LNCaP clone FGC (cell line): ENCODE results near the gene ATP23.

ENCODE experiments used
- DNase-seq: peaks from one replicate; pipeline ENCODE4 v3.0.0-alpha.2; 2011; ENCODE audit warnings: low read depth
- H3K4me3 ChIP-seq: 2 replicates; pipeline ENCODE4 v1.5.1; 2011; ENCODE audit warnings: mild to moderate bottlenecking, low read depth, low read length, control low read depth
- CTCF ChIP-seq: IDR thresholded peaks from 2 replicates; pipeline ENCODE4 v1.5.1; 2012; ENCODE audit warnings: mild to moderate bottlenecking; ENCODE audit not compliant: control insufficient read depth, insufficient read depth; ENCODE audit errors: extremely low read depth

The ATP23 gene

GRCh38 chr12:57935839-57936512 is 5.4 kb upstream of the ATP23 start:
- peak overlapping the region; percentile 75 for H3K4me3 ChIP-seq
- peak; percentile 88 for DNase-seq
- TF ChIP-seq CTCF = no peak

- H3K4me3 ChIP-seq = peak overlapping the region; percentile 75
Observed at GRCh38 chr12:57936513-57936883, 4.9 kb upstream of the ATP23 start.

GRCh38 chr12:57939291-57939690 is 2.1 kb upstream of the ATP23 start:
- no peak overlapping the region for H3K4me3 ChIP-seq
- TF ChIP-seq CTCF = no peak
- DNase-seq = no peak

More at GRCh38 chr12:57936513-57936883, 4.9 kb upstream of the ATP23 start:
- DNase-seq = no peak
- TF ChIP-seq CTCF = no peak

DNA sequence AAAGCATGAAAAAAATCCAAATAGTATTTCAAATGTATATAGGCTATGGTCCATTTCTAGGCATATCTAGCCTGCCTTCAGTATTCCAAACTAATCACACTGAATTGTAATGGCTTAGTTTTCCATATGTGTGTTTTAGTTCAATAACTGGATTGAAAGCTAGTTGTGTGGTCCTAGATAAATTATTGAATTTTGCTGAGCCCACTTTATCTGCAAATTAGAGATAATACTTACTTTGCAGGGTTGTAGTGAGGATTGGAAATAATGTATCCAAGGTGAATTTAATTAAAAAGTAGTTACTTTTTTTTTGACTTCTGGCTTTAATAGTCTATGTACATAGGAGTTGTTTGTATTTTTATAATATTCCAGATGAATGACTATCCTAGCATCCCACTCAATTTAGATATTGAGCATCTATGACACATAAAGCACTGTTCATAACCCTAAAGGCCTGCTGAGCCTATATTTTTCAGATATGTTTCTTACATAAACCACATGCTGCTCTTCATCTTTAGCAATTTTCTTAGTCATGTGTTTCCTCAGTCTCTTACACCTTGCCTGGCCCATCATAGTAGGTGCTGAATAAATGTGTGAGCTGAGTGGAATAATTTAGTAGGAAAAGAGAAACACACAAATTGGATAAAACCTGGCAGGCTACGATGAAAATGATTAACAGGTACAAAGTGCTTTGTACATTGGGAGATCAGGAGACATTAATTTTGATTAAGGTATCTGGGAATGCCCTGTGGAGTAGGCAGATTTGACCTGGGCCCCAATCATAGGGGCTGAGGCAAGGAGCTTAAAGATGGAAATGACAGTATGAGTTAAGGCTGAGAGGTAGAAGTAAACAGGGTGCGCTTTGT is 1.1 kb upstream of the ATP23 start:
- H3K4me3 ChIP-seq = peak overlapping the region; percentile 58
- no peak for DNase-seq
- TF ChIP-seq CTCF = no peak

GRCh38 chr12:57940915-57941164 is 527 bp upstream of the ATP23 start:
- H3K4me3 ChIP-seq = peak overlapping the region; percentile 58
- DNase-seq = no peak
- TF ChIP-seq CTCF = no peak

GRCh38 chr12:57943438-57944080 is 2.2 kb downstream of the ATP23 start:
- DNase-seq = no peak
- no peak overlapping the region for H3K4me3 ChIP-seq
- TF ChIP-seq CTCF = no peak
